GM18873 (cell line): ENCODE results near the gene MAGI1.
"Not testable (repeated sequence)": the region's sequence is repeated elsewhere in the genome, so short reads cannot be mapped to it uniquely, and the experiment has no call there.

Source experiments
- ATAC-seq: cut with Tn5 transposase; IDR thresholded peaks from one replicate; pipeline ENCODE4 v1.9.1; 2021; ENCODE audit warnings: mild to moderate bottlenecking, moderate library complexity, moderate number of reproducible peaks; ENCODE audit not compliant: unreplicated experiment, low FRiP score

The MAGI1 gene

GRCh38 chr3:66041116-66041515, 2.4 kb upstream of the MAGI1 start:
- no peak for ATAC-seq

GRCh38 chr3:66039590-66039887, 821 bp upstream of the MAGI1 start:
- no peak for ATAC-seq

- peak; percentile 24 for ATAC-seq
Measured at GRCh38 chr3:66038384-66038725, 363 bp downstream of the MAGI1 start.

- ATAC-seq = no peak
Measured at GRCh38 chr3:66037986-66038369, 740 bp downstream of the MAGI1 start.

GRCh38 chr3:66037330-66037985, 1.3 kb downstream of the MAGI1 start:
- ATAC-seq = no peak

DNA sequence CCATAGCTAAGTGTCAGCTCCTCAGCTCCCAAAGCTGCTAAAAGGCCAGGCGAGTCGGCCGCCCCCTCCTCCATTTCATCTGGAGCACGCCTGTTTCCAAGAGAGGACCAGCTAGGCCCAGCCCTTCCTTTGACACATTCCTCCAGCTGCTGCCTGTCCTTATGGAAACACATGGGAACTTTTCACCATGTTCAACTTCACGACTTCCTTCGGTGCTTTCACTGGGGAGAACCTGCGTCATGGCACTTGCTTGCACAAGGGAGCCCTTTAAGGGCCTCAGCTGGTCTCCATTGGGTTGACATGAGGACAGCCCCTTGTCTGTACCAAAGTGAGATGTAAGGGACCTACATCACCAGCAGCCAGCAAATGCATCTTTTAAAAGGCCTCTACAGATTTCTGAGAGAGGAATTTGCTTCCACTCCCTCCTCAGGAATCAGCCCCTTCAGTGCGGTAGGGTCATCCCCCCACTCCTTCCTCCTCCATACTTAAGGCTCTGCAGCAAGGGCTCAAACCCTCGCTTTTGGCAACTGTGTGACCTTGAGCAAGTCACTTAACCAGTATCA, 2.1 kb downstream of the MAGI1 start:
- no peak for ATAC-seq

- ATAC-seq = no peak
Measured at GRCh38 chr3:66035763-66036477, 2.8 kb downstream of the MAGI1 start.

DNA sequence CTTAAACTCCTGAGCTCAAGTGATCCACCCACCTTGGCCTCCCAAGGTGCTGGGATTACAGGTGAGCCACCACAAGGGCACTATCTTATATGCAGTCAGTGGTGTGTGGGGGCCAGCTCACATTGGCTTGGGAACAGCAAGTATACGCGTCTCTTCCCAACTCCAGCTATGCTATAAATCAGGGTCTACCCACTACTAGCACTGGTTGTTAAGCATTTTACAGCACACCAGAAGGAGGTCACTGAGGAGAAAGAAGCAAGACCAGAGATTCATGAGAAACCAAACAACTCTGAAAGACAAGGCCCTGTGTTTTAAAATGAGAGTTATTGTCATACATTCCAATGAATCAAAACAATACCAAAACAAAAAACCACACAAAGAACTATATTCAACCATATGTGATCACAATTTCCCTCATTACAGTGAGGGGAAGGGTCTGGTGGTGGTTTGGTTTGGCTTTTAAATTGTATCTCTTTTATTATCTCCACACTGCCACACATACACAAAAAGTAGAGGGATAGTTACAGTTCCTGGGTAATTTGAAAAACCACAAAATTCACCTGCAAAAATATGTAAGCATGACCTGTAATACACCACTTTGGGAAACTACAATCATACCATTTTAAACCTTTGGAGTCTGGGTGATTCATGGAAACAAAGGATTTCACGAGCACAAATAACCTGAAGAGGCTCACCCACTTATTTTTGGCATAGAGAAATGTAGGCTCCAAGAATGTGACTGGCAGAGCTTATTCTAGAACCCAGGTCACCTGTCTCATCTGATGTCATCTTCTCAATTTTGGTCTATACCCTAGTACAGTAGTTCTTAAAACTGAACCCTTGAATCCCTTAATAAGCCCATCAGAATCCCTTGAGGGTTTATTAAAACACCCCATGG, 5.2 kb downstream of the MAGI1 start:
- ATAC-seq = no peak

DNA sequence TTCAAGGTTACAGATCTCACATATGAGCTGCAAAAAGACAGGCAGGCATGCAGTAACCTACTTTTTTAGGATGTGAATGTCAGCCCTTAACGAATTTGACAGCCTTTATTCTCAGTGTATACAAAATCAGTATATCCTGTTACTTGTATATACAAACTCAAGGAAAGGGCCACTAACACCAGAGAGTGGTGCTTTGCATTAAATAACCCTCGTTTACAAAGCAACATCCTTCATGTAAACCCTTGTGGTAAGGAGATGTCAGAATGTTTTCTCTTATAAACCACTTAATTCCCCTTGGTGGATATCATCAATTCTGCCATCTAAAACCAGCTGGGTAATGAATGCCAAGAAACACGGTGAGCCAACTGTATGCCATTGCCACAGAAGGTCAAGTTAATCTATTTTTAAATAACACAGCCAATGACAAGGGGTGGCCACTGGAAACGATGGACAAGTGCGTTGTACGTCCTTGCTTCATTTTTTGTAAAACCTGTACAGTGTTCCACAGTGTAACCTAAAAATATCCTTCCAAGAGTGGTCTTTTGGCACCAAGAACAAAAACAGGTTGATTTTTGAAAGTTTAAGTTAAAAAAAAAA, 7.5 kb downstream of the MAGI1 start:
- ATAC-seq = no peak

- ATAC-seq = no peak
Measured at GRCh38 chr3:66029443-66029842, 9.3 kb downstream of the MAGI1 start.

GRCh38 chr3:66029014-66029413, 9.7 kb downstream of the MAGI1 start:
- no peak for ATAC-seq

DNA sequence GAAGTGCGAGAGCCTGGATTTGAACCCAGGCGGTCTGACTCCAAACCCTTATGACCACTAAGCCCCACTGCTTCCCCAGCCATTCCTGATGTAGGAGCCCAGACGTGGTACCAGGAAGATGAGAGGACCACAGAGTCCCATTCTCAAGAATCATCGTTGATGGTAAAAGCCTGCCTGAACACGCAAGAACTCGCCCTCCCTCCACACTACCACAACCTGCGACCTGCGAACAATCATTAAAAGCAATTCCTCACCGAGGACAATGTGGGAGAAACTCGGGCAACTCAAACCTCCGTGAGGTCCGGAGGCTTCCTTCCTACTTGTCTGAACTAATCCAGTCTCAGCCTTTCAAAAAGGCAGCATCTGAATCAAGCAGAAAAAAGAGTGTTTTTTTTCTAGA, 10.3 kb downstream of the MAGI1 start:
- no peak for ATAC-seq

- ATAC-seq = not testable (repeated sequence)
Measured at GRCh38 chr3:66027099-66027498, 11.6 kb downstream of the MAGI1 start.

- no peak for ATAC-seq
Measured at GRCh38 chr3:66023738-66024385, 14.9 kb downstream of the MAGI1 start.

DNA sequence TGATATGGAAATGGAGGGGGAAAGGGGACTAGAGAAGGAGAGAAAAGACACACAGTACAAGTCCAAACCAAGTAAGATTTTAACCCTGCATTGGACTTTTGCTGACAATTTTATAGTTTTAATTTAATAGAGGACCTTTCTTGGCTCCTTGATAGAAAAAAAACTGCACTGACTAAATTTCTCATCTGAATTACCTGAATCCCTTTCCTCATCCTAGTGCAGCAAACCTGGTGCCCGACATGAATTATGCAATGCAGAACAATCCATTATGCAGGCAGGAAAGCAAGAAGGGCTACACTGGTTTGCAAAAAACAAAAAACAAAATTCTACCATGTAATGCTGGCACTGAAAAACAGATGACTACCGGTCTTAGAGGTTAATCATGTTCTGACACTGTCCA, 15.5 kb downstream of the MAGI1 start:
- no peak for ATAC-seq

DNA sequence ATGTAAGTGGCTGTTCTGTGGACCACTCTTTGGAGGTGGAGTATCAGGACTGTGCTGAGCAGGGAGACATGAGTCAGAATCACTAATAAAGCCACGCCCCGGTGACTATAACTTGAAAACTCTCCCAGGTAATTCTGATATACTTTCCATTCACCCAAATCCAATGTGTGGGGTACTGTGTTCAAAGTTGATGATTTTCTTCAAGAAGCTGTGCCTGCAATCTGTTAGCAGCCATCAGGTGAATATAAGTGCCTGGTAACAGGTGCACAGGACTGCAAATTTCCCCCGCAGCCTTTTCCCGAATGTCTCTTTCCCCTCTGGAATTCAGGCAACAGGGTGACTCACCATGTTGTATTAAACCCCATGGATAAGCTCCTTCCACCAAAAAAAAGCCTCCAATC, 17.0 kb downstream of the MAGI1 start:
- ATAC-seq = no peak

DNA sequence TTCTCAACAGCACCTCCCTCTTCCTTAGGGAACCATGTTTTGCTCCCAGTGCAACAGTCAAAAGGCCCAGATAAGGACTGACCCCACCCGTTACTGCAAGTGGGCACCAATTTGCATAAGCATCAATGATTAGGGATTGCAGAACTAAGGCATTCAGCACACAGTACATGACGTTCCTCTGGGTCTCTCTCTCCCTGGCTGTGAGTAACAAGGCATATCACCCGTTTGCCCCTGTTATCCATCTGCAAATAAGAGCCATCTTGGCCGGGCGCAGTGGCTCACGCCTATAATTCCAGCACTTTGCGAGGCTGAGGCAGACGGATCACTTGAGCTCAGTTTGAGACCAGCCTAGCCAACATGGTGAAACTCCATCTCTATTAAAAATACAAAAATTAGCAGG, 18.8 kb downstream of the MAGI1 start:
- ATAC-seq = no peak

DNA sequence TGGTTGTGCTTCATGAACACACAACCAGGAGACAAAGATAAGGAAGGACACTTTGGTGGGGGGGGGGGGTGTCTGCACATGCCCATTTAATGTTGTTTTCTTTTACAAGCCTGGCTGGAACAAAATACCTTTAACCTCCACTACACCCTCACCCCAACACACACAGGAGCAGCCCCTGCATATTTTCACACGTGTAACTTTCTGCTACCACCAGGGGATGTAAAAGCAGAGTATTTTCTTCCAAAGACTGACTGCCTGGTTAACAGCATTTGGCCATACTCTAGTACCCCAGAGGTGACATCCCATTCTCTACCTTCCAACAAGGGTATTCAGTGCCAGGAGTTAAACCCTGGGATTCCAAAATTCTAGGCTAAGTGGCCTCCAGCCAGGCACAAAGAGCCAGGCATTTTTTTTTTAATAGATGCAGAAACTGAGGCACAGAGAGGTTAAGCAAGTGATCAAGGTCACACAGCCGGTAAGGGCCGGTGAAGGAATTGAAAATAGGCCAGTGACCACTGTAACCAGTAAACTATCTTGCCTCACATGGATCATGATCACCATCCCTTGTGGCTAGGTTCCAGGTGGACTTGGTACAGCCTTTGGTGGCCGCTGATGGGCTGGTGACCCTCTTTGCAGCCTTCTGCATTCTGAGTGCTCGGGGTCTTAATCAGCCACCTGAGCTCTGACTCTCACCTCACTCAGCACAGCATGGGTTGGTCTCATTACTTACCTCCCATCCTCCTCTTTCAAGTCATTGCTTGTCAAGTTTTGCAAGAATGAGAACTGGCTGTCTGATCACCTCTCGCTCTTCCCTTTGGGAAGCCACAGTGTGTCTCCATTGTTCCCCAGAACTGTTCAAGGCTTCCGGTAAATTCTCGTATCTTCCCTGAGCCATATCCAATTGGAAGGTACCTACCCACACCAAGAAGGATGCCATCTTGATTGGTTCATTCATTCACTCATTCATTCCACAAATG, 20.4 kb downstream of the MAGI1 start:
- ATAC-seq = no peak

- ATAC-seq = no peak
Measured at GRCh38 chr3:66017591-66017990, 21.1 kb downstream of the MAGI1 start.
